ENCODE data around the gene CRTAC1.

- TF ChIP-seq CTCF (conservative IDR thresholded peaks at IDR 0.05) (no peak), ZFX (IDR thresholded peaks at IDR 0.05) (no peak)
Measured at GRCh38 chr10:98063740-98064027, 33.3 kb upstream of the CRTAC1 start.
